Measurements from ENCODE around the gene LILRB2. TPM values are rescaled to one million over a fixed set of nuclear protein-coding genes. Genes with fewer than 3 reads are reported as not detected.
"Not testable (repeated sequence)": the region's sequence is repeated elsewhere in the genome, so short reads cannot be mapped to it uniquely, and the experiment has no call there.

Gene LILRB2
- total RNA-seq (2014; rRNA removed; shearing (Covaris generic)) = not detected in 2 replicates

- no peak for DNase-seq (ENCODE audit: low spot score)
Measured at GRCh38 chr19:54281007-54281728, at the start of gene LILRB2. Gene LILRB2 (minus strand): TSS chr19:54281110. CDS start chr19:54280496, 614 bp downstream.

- DNase-seq (ENCODE audit: low spot score) = no peak
Measured at GRCh38 chr19:54329476-54330165, 48.7 kb upstream of the LILRB2 start.

GRCh38 chr19:54328781-54329180 is 47.9 kb upstream of the LILRB2 start:
- not testable (repeated sequence) for DNase-seq (ENCODE audit: low spot score)

GRCh38 chr19:54325631-54326030 is 44.7 kb upstream of the LILRB2 start:
- DNase-seq (ENCODE audit: low spot score) = no peak

GRCh38 chr19:54325194-54325621 is 44.3 kb upstream of the LILRB2 start:
- peak; percentile 72 for DNase-seq (ENCODE audit: low spot score)

GRCh38 chr19:54324071-54324470 is 43.2 kb upstream of the LILRB2 start:
- no peak for DNase-seq (ENCODE audit: low spot score)

GRCh38 chr19:54322934-54323333 is 42.0 kb upstream of the LILRB2 start:
- DNase-seq (ENCODE audit: low spot score) = not testable (repeated sequence)

- DNase-seq (ENCODE audit: low spot score) = not testable (repeated sequence)
Measured at GRCh38 chr19:54322295-54322694, 41.4 kb upstream of the LILRB2 start.

- no peak for DNase-seq (ENCODE audit: low spot score)
Measured at GRCh38 chr19:54319892-54320670, 39.2 kb upstream of the LILRB2 start.

GRCh38 chr19:54319049-54319448 is 38.1 kb upstream of the LILRB2 start:
- DNase-seq (ENCODE audit: low spot score) = no peak

- no peak for DNase-seq (ENCODE audit: low spot score)
Measured at GRCh38 chr19:54317965-54318240, 37.0 kb upstream of the LILRB2 start.

- no peak for DNase-seq (ENCODE audit: low spot score)
Measured at GRCh38 chr19:54317108-54317964, 36.4 kb upstream of the LILRB2 start.

GRCh38 chr19:54316746-54317107 is 35.8 kb upstream of the LILRB2 start:
- peak; percentile 19 for DNase-seq (ENCODE audit: low spot score)

- DNase-seq (ENCODE audit: low spot score) = no peak
Measured at GRCh38 chr19:54315956-54316355, 35.0 kb upstream of the LILRB2 start.

- DNase-seq (ENCODE audit: low spot score) = no peak
Measured at GRCh38 chr19:54312436-54313377, 31.8 kb upstream of the LILRB2 start, which contains the start of gene LILRA5. Gene LILRA5 (minus strand): TSS chr19:54313166. CDS start chr19:54313019, 147 bp downstream.

- DNase-seq (ENCODE audit: low spot score) = no peak
Measured at GRCh38 chr19:54312011-54312410, 31.1 kb upstream of the LILRB2 start.

- DNase-seq (ENCODE audit: low spot score) = no peak
Measured at GRCh38 chr19:54311486-54311885, 30.6 kb upstream of the LILRB2 start.

GRCh38 chr19:54310543-54310942 is 29.6 kb upstream of the LILRB2 start:
- no peak for DNase-seq (ENCODE audit: low spot score)

GRCh38 chr19:54309811-54310210 is 28.9 kb upstream of the LILRB2 start:
- DNase-seq (ENCODE audit: low spot score) = no peak

GRCh38 chr19:54307389-54308020 is 26.6 kb upstream of the LILRB2 start:
- DNase-seq (ENCODE audit: low spot score) = no peak

Measured in HT-29 (cell line).